ENCODE measurements around the gene KLHL14.

KLHL14 gene

DNA sequence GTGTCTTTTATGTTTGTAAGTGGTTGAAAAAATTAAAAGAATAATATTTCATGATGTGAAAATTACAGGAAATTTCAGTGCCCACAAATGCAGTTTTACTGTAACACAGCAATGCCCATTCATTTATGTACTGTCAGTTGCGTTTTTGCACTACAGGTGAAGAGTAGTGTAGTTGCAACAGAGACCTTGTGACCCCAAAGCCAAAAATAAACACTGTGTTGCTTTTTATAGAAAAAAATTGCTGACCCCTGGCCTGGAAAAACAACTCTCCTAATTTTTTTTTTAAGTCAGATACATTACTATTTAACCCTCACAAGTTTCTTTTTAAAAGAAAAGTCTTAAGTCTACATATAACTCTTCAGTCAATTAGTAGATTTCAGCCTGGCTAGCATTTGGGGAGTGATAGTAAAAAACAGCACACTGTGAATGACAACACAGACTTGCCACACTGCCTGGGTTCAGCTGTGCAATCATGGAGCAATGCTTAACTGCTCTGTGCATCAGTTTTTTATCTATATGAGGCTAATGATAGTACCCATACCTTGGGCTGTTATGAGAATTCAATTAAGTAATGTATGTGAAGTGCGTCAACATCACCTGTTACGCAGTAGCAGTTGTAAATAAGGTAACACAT is 8.1 kb downstream of the KLHL14 start:
- Histone ChIP-seq H2BK120ac (ENCODE audit: insufficient read depth, low read length, poor library complexity) (no peak overlapping the region), H4K8ac (ENCODE audit: low read depth, low read length) (no peak overlapping the region), H3K4me3 (ENCODE audit: low read depth, low read length) (no peak overlapping the region), H4K91ac (ENCODE audit: low read depth, low read length) (no peak overlapping the region), H2AK5ac (ENCODE audit: low read length) (no peak overlapping the region), H4K12ac (ENCODE audit: low read depth, low read length) (no peak overlapping the region), H3K27me3 (ENCODE audit: insufficient read depth, low read length) (peaks cover 9% of the 10 kb centered on the region), H2BK12ac (ENCODE audit: low read length) (no peak overlapping the region), H3K27ac (ENCODE audit: low read depth, low read length) (no peak overlapping the region), H3K79me1 (ENCODE audit: low read length) (no peaks in the 10 kb centered on the region), H3K79me2 (ENCODE audit: control insufficient read depth, insufficient read depth, low read length, poor library complexity) (no peaks in the 10 kb centered on the region), H3K14ac (ENCODE audit: low read length) (no peak overlapping the region), H3K4me2 (ENCODE audit: low read length) (no peak overlapping the region), H3K4ac (ENCODE audit: low read depth, low read length) (no peak overlapping the region), H3K36me3 (ENCODE audit: control insufficient read depth in 1 of 2, insufficient read depth in 2 of 2, low read length in 2 of 2) (no peaks in the 10 kb centered on the region), H3K4me1 (ENCODE audit: control insufficient read depth in 1 of 2, insufficient read depth in 2 of 2, low read length in 2 of 2) (peaks cover 2% of the 10 kb centered on the region in 2 experiments), H3K9ac (ENCODE audit: low read length) (no peak overlapping the region), H3K18ac (ENCODE audit: low read length) (no peak overlapping the region), H2AFZ (ENCODE audit: insufficient read depth, low read length, poor library complexity) (no peak overlapping the region), H3K9me3 (ENCODE audit: insufficient read depth, low read depth, low read length) (peaks cover 1% of the 10 kb centered on the region), H3K23ac (ENCODE audit: low read length) (no peak overlapping the region), H2BK5ac (ENCODE audit: low read depth, low read length, poor library complexity) (no peak overlapping the region)
- DNase-seq = no peak
- WGBS (ENCODE audit: extremely low coverage, insufficient coverage, insufficient read length) = no CpG with 5 or more reads among the region's 3 CpGs

DNA sequence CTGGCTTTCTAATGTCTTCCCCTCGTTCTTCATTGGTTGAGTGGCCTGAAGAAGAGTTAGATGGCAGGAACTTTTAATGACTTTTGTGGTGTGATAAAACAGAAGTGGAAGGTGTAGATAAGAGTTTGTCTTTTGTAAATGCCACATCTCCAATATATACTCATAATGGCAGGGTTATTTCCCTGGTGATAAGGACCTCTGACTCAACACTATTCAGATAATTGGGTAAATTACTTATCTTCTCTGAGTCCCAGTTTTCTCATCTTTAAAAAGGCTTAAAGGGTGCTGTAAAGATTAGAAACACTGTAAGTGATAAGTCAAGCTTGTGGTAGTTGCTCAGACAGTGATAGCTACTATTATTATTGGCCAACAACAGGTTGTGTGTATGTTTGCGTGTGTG is 9.5 kb downstream of the KLHL14 start:
- DNase-seq = no peak
- Histone ChIP-seq H3K4me3 (ENCODE audit: low read depth, low read length) (no peak overlapping the region), H3K79me2 (ENCODE audit: control insufficient read depth, insufficient read depth, low read length, poor library complexity) (no peaks in the 10 kb centered on the region), H3K9ac (ENCODE audit: low read length) (no peak overlapping the region), H3K18ac (ENCODE audit: low read length) (no peak overlapping the region), H3K36me3 (ENCODE audit: control insufficient read depth in 1 of 2, insufficient read depth in 2 of 2, low read length in 2 of 2) (no peaks in the 10 kb centered on the region), H3K79me1 (ENCODE audit: low read length) (no peaks in the 10 kb centered on the region), H3K4me2 (ENCODE audit: low read length) (no peak overlapping the region), H3K27ac (ENCODE audit: low read depth, low read length) (no peak overlapping the region), H2AFZ (ENCODE audit: insufficient read depth, low read length, poor library complexity) (no peak overlapping the region), H3K14ac (ENCODE audit: low read length) (no peak overlapping the region), H3K23ac (ENCODE audit: low read length) (no peak overlapping the region), H4K12ac (ENCODE audit: low read depth, low read length) (no peak overlapping the region), H2AK5ac (ENCODE audit: low read length) (no peak overlapping the region), H4K8ac (ENCODE audit: low read depth, low read length) (no peak overlapping the region), H3K9me3 (ENCODE audit: insufficient read depth, low read depth, low read length) (no peaks in the 10 kb centered on the region), H2BK12ac (ENCODE audit: low read length) (no peak overlapping the region), H3K4ac (ENCODE audit: low read depth, low read length) (no peak overlapping the region), H4K91ac (ENCODE audit: low read depth, low read length) (no peak overlapping the region), H3K27me3 (ENCODE audit: insufficient read depth, low read length) (no peaks in the 10 kb centered on the region), H3K4me1 (ENCODE audit: control insufficient read depth in 1 of 2, insufficient read depth in 2 of 2, low read length in 2 of 2) (no peaks in the 10 kb centered on the region), H2BK120ac (ENCODE audit: insufficient read depth, low read length, poor library complexity) (no peak overlapping the region), H2BK5ac (ENCODE audit: low read depth, low read length, poor library complexity) (no peak overlapping the region)
- no CpG with 5 or more reads among the region's 2 CpGs for WGBS (ENCODE audit: extremely low coverage, insufficient coverage, insufficient read length)

DNA sequence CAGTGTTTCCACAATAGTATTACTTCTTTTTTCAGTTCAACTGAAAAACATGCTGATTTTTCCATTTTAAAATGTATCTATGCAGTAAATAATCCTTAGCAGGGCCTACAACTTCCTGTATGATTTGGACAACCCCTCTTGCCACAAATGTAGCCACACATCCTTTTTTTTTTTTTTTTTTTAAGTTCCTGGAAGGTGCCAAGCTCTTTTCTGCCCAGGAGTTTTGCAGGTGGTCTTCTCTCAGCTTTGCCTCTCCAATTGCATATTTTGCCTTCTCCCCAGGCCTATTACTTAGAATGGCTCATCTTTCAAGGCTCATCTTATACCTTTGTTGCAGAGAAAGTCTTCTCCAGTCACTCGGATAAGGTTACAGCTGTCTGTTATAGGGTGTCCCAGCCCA is 11.6 kb downstream of the KLHL14 start:
- no peaks in the 10 kb centered on the region for H3K36me3 ChIP-seq (ENCODE audit: control insufficient read depth in 1 of 2, insufficient read depth in 2 of 2, low read length in 2 of 2)
- H3K18ac ChIP-seq (ENCODE audit: low read length) = no peak overlapping the region
- no peaks in the 10 kb centered on the region for H3K9me3 ChIP-seq (ENCODE audit: insufficient read depth, low read depth, low read length)
- WGBS (ENCODE audit: extremely low coverage, insufficient coverage, insufficient read length) = no CpG with 5 or more reads among the region's 1 CpG
- H3K4ac ChIP-seq (ENCODE audit: low read depth, low read length) = no peak overlapping the region
- H3K4me1 ChIP-seq (ENCODE audit: control insufficient read depth in 1 of 2, insufficient read depth in 2 of 2, low read length in 2 of 2) = no peaks in the 10 kb centered on the region
- H4K12ac ChIP-seq (ENCODE audit: low read depth, low read length) = no peak overlapping the region
- H4K91ac ChIP-seq (ENCODE audit: low read depth, low read length) = no peak overlapping the region
- no peak overlapping the region for H3K14ac ChIP-seq (ENCODE audit: low read length)
- no peaks in the 10 kb centered on the region for H3K79me2 ChIP-seq (ENCODE audit: control insufficient read depth, insufficient read depth, low read length, poor library complexity)
- no peak overlapping the region for H4K8ac ChIP-seq (ENCODE audit: low read depth, low read length)
- no peak overlapping the region for H2BK5ac ChIP-seq (ENCODE audit: low read depth, low read length, poor library complexity)
- no peak for DNase-seq
- no peak overlapping the region for H3K4me3 ChIP-seq (ENCODE audit: low read depth, low read length)
- no peaks in the 10 kb centered on the region for H3K79me1 ChIP-seq (ENCODE audit: low read length)
- H3K4me2 ChIP-seq (ENCODE audit: low read length) = no peak overlapping the region
- no peak overlapping the region for H2BK12ac ChIP-seq (ENCODE audit: low read length)
- no peaks in the 10 kb centered on the region for H3K27me3 ChIP-seq (ENCODE audit: insufficient read depth, low read length)
- no peak overlapping the region for H3K23ac ChIP-seq (ENCODE audit: low read length)
- H2AK5ac ChIP-seq (ENCODE audit: low read length) = no peak overlapping the region
- no peak overlapping the region for H2BK120ac ChIP-seq (ENCODE audit: insufficient read depth, low read length, poor library complexity)
- no peak overlapping the region for H2AFZ ChIP-seq (ENCODE audit: insufficient read depth, low read length, poor library complexity)
- no peak overlapping the region for H3K9ac ChIP-seq (ENCODE audit: low read length)
- no peak overlapping the region for H3K27ac ChIP-seq (ENCODE audit: low read depth, low read length)

DNA sequence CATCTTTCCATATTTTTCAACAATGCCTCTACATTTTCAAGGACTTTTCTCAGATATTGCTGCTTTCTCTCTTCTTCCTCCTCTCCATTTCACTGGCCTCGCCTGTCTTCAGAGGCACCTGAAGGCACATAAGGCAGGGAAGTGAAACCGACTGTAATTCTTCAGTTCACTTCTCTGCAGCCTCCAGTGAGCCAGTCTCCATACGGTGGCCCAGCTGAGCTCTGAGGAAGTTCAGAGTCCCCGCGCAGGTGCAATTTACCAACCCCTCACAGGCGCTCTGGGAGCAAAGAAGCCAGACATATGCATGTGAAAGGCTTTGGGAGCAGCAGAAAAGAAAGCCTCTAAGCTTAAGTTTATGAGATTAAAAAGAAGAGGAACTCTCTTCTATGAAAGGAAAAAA is 12.4 kb downstream of the KLHL14 start:
- H2BK120ac ChIP-seq (ENCODE audit: insufficient read depth, low read length, poor library complexity) = no peak overlapping the region
- no peaks in the 10 kb centered on the region for H3K27me3 ChIP-seq (ENCODE audit: insufficient read depth, low read length)
- H3K18ac ChIP-seq (ENCODE audit: low read length) = no peak overlapping the region
- H2AK5ac ChIP-seq (ENCODE audit: low read length) = no peak overlapping the region
- no CpG with 5 or more reads among the region's 6 CpGs for WGBS (ENCODE audit: extremely low coverage, insufficient coverage, insufficient read length)
- no peaks in the 10 kb centered on the region for H3K79me2 ChIP-seq (ENCODE audit: control insufficient read depth, insufficient read depth, low read length, poor library complexity)
- DNase-seq = no peak
- no peaks in the 10 kb centered on the region for H3K79me1 ChIP-seq (ENCODE audit: low read length)
- H3K4me3 ChIP-seq (ENCODE audit: low read depth, low read length) = no peak overlapping the region
- H3K23ac ChIP-seq (ENCODE audit: low read length) = no peak overlapping the region
- no peaks in the 10 kb centered on the region for H3K9me3 ChIP-seq (ENCODE audit: insufficient read depth, low read depth, low read length)
- H2BK12ac ChIP-seq (ENCODE audit: low read length) = no peak overlapping the region
- H3K14ac ChIP-seq (ENCODE audit: low read length) = no peak overlapping the region
- no peaks in the 10 kb centered on the region for H3K4me1 ChIP-seq (ENCODE audit: control insufficient read depth in 1 of 2, insufficient read depth in 2 of 2, low read length in 2 of 2)
- no peak overlapping the region for H2AFZ ChIP-seq (ENCODE audit: insufficient read depth, low read length, poor library complexity)
- H4K12ac ChIP-seq (ENCODE audit: low read depth, low read length) = no peak overlapping the region
- no peak overlapping the region for H3K4me2 ChIP-seq (ENCODE audit: low read length)
- H4K91ac ChIP-seq (ENCODE audit: low read depth, low read length) = no peak overlapping the region
- H3K9ac ChIP-seq (ENCODE audit: low read length) = no peak overlapping the region
- H3K36me3 ChIP-seq (ENCODE audit: control insufficient read depth in 1 of 2, insufficient read depth in 2 of 2, low read length in 2 of 2) = no peaks in the 10 kb centered on the region
- no peak overlapping the region for H3K27ac ChIP-seq (ENCODE audit: low read depth, low read length)
- no peak overlapping the region for H2BK5ac ChIP-seq (ENCODE audit: low read depth, low read length, poor library complexity)
- no peak overlapping the region for H3K4ac ChIP-seq (ENCODE audit: low read depth, low read length)
- H4K8ac ChIP-seq (ENCODE audit: low read depth, low read length) = no peak overlapping the region
